ENCODE measurements around the gene CASZ1.

Gene CASZ1

DNA sequence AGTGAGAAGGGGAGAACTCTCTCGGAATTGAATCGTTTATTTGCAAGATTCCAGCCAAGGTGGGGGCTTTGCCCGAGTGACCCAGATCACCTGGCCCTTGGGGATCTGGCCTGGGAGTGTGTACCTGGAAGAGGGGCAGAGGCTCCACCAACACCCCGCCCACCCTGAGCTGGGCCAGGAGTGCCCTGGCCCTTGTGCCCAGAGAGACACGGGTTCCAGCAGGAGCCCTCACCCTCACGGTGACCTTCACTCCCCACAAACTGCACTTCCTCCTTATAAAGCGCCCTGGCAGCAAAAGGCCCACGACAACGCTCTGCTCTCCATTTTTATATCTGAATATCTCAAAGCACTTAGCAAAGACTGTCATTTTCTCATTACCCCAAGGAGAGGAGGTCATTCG, 16.6 kb downstream of the CASZ1 start:
- no peak for DNase-seq (ENCODE audit: low spot score in 2 of 2)
- Histone ChIP-seq H3K36me3 (replicated peaks) (no peaks in the 10 kb centered on the region), H3K4me1 (no peaks in the 10 kb centered on the region), H3K9me3 (no peaks in the 10 kb centered on the region), H3K27me3 (ENCODE audit: low read depth) (peaks cover 1% of the 10 kb centered on the region; the same call in 1 of the 2 replicates), H3K4me3 (no peak overlapping the region)
- in situ Hi-C loops (cut with MboI; ENCODE audit: low sequenced_read_pairs) = no loop called here

DNA sequence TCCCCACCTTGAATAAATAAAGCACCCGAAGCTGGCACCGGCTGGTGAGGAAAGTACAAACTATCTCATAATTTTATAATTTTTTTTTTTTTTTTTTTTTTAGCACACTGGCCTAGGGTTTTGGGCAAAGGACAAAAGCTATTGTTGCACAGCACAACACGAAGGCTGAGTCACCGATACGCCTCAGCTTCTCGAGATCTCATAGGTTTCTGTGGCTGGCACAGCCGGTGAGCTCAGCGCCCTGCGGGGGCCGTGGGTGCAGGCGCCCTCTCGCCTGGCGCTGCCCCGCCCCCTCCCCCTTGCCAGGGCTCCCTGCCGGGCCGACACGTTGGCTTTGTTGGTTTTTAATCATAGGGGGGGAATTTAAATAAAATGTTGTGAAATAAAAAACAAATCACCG, 17.2 kb downstream of the CASZ1 start:
- Histone ChIP-seq H3K36me3 (replicated peaks) (no peaks in the 10 kb centered on the region), H3K4me1 (no peaks in the 10 kb centered on the region), H3K9me3 (no peaks in the 10 kb centered on the region), H3K27me3 (ENCODE audit: low read depth) (no peaks in the 10 kb centered on the region), H3K4me3 (no peak overlapping the region)
- DNase-seq (ENCODE audit: low spot score in 2 of 2) = no peak
- in situ Hi-C loops (cut with MboI; ENCODE audit: low sequenced_read_pairs) = no loop called here

DNA sequence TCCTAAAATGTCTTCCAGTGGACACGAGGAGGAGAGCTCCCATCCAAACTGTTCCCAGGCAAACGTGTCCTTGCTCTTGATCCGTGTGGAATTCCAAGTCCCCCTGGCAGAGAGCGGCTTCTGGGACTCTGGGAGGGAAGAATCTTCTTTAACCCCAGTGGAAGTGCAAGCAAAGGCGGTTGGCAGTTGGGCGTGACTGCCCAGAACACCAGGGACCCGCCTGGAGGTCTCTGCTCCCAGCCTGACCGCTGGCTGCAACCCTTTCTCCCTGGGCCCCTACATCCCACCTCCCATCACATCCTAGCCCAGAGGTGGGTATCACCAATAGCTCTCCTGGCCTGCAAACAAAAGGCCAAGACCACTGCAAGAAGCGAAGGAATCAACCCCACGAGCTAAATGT, 17.8 kb downstream of the CASZ1 start:
- no peaks in the 10 kb centered on the region for H3K4me1 ChIP-seq
- H3K4me3 ChIP-seq = no peak overlapping the region
- H3K36me3 ChIP-seq (replicated peaks) = no peaks in the 10 kb centered on the region
- no peaks in the 10 kb centered on the region for H3K9me3 ChIP-seq
- no peak for DNase-seq (ENCODE audit: low spot score in 2 of 2)
- H3K27me3 ChIP-seq (ENCODE audit: low read depth) = no peaks in the 10 kb centered on the region
- in situ Hi-C loops (cut with MboI; ENCODE audit: low sequenced_read_pairs) = no loop called here

DNA sequence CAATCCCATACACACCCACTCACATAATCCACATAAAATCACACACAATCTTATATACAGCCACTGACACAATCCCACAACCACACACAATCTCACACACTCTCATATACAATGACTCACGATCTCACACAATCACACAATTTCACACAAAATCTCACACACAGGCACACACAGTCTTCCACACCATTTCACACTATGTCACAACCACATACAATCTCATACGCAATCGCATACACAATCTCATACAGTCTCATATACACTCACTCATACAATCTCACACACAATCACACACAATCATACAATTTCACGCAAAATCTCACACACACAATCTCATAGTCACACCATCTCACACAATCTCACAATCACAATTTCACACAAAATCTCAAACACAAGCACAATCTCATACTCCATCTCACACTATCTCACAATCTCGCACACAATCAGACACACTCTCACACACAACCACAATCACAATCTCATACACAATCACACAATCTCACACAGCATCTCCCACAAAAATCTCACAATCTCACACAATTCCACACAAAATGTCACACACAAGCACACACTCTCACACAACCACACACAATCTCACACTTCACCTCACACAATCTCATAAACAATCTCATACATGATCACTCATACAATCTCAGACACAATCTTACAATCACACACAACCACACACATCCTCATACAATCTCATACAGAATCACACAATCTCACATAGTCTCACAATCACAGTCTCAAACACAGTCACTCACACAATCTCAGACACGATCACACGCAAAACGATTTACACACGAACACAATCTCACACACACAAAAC, 18.5 kb downstream of the CASZ1 start:
- H3K4me1 ChIP-seq = no peaks in the 10 kb centered on the region
- no peaks in the 10 kb centered on the region for H3K9me3 ChIP-seq
- in situ Hi-C loops (cut with MboI; ENCODE audit: low sequenced_read_pairs) = no loop called here
- no peak for DNase-seq (ENCODE audit: low spot score in 2 of 2)
- no peaks in the 10 kb centered on the region for H3K36me3 ChIP-seq (replicated peaks)
- H3K27me3 ChIP-seq (ENCODE audit: low read depth) = no peaks in the 10 kb centered on the region
- no peak overlapping the region for H3K4me3 ChIP-seq

DNA sequence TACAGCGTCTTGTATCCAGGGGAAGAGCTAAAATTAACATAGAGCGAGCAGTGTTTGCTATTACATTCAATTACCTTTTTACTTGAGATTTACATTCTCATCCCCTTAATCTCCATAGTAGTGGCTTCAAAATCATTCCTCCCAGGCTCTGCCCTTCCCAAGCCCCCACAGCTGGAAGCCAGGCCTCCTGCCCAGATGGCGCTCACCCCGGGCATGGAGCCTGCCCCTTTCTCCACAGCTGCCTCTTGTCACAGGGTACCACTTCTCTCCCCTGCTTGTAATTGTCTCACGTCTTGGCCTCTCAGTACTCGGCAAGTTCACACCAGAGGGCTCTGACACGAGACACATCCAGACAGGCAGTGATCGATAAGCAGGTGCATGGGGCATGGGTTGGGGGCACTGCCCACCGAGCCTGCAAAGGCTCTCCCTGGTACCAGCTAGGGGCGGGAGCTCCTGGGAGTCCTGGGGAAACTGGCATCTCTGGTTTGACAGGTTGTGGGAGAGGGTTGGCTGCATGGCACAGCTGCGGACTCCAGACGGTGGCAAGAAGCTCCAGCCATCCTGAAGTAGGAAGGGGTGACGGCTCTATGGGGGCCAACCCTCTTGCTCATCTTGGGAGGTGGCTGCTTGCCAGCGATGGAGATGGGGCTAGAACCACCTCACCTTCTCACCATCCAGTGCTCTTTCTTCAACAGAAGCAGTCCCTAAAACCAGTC, 20.1 kb downstream of the CASZ1 start:
- no peak for DNase-seq (ENCODE audit: low spot score in 2 of 2)
- no peaks in the 10 kb centered on the region for H3K9me3 ChIP-seq
- no peaks in the 10 kb centered on the region; the same call in 1 of the 2 replicates for H3K27me3 ChIP-seq (ENCODE audit: low read depth)
- no peaks in the 10 kb centered on the region for H3K4me1 ChIP-seq
- in situ Hi-C loops (cut with MboI; ENCODE audit: low sequenced_read_pairs) = no loop called here
- no peaks in the 10 kb centered on the region for H3K36me3 ChIP-seq (replicated peaks)
- H3K4me3 ChIP-seq = no peak overlapping the region

DNA sequence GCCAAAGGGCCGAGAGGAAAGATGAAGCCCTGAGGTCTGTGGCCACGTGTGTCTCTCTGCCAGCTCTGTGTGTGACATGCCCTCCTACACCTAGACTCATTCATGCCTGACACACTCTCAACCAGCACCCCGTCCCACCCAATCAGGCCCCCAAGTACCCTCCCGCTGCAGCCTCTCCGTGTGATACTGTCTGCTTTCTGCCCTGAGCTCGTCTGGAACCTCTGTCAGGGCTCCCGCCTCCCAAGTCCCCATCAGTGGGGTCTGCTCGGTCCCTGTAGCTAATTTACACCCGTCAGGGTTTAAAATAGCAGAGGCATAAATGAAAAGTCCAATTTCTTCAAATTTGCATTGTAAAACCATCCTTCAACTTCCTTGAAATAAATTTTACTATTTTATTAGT, 20.7 kb downstream of the CASZ1 start:
- Histone ChIP-seq H3K4me3 (no peak overlapping the region), H3K9me3 (no peaks in the 10 kb centered on the region), H3K36me3 (replicated peaks) (no peaks in the 10 kb centered on the region), H3K4me1 (no peaks in the 10 kb centered on the region), H3K27me3 (ENCODE audit: low read depth) (no peaks in the 10 kb centered on the region; the same call in 1 of the 2 replicates)
- in situ Hi-C loops (cut with MboI; ENCODE audit: low sequenced_read_pairs) = no loop called here
- DNase-seq (ENCODE audit: low spot score in 2 of 2) = no peak

DNA sequence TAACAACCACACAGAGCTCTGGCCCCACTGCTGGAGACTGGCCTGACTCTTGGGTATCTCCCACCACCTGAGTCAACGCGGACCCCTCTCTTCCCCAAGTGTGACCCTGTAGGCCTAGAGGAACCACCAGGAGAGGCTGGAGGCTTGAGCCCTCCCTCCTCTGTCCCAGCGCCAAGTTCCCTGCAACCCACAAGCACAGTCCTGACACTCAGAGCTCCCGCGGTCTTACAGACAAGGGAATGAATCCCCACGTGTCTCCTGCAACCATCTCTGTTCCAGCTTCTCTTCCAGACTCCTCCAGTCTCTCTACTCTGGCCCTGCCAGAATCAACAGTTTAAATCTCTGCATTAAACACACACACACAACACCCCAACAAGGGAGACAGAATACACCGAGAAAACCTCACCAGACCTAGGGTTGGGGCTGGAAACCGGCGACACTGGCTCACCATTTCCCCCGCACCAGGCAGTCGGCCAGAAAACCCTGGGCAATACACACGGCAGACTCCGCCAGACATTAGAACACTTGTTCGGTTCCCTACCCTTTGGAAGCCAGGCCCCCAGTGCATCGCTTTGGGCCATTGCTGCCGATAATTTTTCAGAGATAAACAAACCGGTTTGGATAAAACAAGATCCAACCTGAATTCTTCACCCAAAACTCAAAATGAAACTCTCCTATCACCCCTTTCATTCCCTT, 21.7 kb downstream of the CASZ1 start:
- Histone ChIP-seq H3K36me3 (replicated peaks) (no peaks in the 10 kb centered on the region), H3K4me3 (no peak overlapping the region), H3K27me3 (ENCODE audit: low read depth) (no peaks in the 10 kb centered on the region; the same call in 1 of the 2 replicates), H3K9me3 (no peaks in the 10 kb centered on the region), H3K4me1 (no peaks in the 10 kb centered on the region)
- no peak for DNase-seq (ENCODE audit: low spot score in 2 of 2)
- in situ Hi-C loops (cut with MboI; ENCODE audit: low sequenced_read_pairs) = no loop called here

DNA sequence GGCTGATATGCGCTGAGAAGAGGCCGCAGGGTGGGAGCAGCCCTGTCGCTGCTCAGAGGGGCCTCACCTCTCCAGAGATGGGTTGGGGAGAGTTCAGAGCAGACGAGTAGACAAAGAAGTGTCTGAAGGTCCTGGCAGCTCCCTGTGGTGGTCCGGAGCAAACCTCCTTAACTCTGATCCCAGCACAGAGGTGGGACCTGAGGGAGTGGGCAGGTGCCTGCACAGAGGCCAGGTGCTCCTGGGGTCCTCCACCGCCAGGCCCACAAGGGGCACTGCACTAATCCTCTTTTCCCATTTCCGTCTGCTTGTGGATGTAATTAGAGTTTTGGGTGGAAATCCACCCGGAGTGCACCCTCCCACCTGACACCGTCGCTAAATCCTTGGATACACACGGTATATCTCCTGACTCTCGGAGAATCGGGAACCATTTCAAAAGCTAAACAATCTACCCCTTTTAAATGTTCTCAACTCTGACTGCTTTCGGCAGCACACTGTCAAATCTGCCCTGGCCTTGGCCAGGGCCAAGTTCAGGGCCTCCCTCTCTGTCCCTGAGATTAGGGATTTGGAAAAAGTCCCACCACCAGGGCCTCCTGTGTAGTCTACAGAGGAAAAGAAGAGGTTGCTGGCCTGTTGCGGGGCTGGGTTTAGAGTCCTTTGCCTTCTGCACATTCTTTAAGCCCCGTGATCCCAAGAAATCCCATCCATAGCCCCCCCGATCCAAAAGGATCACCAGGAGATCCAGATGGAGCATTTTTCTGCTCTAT, 22.4 kb downstream of the CASZ1 start:
- no peak for DNase-seq (ENCODE audit: low spot score in 2 of 2)
- no peaks in the 10 kb centered on the region for H3K9me3 ChIP-seq
- H3K36me3 ChIP-seq (replicated peaks) = no peaks in the 10 kb centered on the region
- in situ Hi-C loops (cut with MboI; ENCODE audit: low sequenced_read_pairs) = no loop called here
- no peak overlapping the region for H3K4me3 ChIP-seq
- H3K27me3 ChIP-seq (ENCODE audit: low read depth) = no peaks in the 10 kb centered on the region; the same call in 1 of the 2 replicates
- H3K4me1 ChIP-seq = no peaks in the 10 kb centered on the region

DNA sequence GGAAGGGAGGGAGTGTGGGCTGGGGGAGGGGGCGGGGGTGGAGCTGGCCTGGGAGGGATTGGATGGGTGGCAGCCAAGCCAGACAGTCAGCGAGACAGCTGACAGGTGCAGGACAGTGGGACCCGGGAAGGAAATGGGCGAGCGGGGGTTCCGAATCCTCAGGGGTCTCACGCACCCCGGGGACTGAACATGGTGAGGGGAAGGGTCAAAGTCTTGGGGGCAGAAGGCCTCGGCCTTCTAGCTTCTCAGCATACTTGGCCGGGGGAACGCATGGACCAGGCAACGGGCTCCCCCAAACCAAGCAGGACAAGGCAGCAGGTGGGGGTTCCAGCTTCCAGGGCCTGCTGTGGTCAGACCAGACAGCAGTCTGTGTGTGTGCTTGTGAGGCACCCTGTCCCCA, 23.1 kb downstream of the CASZ1 start:
- Histone ChIP-seq H3K4me1 (no peaks in the 10 kb centered on the region), H3K27me3 (ENCODE audit: low read depth) (no peaks in the 10 kb centered on the region; the same call in 1 of the 2 replicates), H3K4me3 (no peak overlapping the region), H3K9me3 (no peaks in the 10 kb centered on the region), H3K36me3 (replicated peaks) (no peaks in the 10 kb centered on the region)
- DNase-seq (ENCODE audit: low spot score in 2 of 2) = no peak
- in situ Hi-C loops (cut with MboI; ENCODE audit: low sequenced_read_pairs) = no loop called here

DNA sequence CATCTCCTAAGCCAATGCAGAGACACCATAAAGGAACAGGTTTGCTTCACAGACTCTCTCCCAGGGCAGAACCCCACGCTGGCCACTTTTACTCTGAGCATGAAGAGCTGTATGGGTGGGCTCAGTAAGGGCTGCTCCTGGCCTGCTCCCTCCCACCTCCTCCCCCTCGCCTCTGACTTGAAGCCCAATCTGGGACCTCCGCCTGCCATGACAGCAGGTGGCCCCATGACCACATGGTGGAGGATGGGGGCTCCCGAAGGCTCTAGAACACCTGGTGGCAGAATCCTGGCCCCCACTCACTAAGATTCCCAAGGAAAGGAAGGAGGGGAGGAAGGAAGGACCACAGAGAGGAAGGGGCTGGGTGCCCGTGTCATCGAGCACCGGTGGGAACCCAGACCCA, 23.7 kb downstream of the CASZ1 start:
- no peaks in the 10 kb centered on the region for H3K4me1 ChIP-seq
- H3K36me3 ChIP-seq (replicated peaks) = no peaks in the 10 kb centered on the region
- in situ Hi-C loops (cut with MboI; ENCODE audit: low sequenced_read_pairs) = no loop called here
- DNase-seq (ENCODE audit: low spot score in 2 of 2) = no peak
- no peaks in the 10 kb centered on the region for H3K9me3 ChIP-seq
- H3K4me3 ChIP-seq = no peak overlapping the region
- H3K27me3 ChIP-seq (ENCODE audit: low read depth) = no peaks in the 10 kb centered on the region; the same call in 1 of the 2 replicates

DNA sequence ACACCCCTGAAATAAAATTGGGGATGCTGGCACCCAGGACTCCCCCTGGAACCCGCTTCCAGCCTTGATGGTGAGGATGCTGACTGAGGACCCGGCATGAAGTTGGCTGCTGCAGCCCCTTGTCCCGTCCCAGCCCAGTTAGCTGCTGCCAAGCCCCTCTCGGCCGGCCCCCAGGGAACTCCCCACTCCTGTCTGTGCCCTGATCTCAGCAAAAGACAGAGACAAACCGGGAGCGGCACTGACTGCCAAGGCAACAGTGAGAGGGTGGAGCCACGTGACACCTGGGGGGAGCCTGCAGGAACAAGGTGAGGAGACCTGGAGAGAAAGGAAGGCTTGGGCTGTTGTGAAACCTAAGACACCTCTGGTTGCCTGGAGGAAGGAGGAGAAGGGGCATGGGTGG, 24.7 kb downstream of the CASZ1 start:
- no peaks in the 10 kb centered on the region for H3K9me3 ChIP-seq
- H3K36me3 ChIP-seq (replicated peaks) = no peaks in the 10 kb centered on the region
- in situ Hi-C loops (cut with MboI; ENCODE audit: low sequenced_read_pairs) = no loop called here
- no peak for DNase-seq (ENCODE audit: low spot score in 2 of 2)
- no peak overlapping the region for H3K4me3 ChIP-seq
- H3K27me3 ChIP-seq (ENCODE audit: low read depth) = no peaks in the 10 kb centered on the region; the same call in 1 of the 2 replicates
- no peaks in the 10 kb centered on the region for H3K4me1 ChIP-seq

DNA sequence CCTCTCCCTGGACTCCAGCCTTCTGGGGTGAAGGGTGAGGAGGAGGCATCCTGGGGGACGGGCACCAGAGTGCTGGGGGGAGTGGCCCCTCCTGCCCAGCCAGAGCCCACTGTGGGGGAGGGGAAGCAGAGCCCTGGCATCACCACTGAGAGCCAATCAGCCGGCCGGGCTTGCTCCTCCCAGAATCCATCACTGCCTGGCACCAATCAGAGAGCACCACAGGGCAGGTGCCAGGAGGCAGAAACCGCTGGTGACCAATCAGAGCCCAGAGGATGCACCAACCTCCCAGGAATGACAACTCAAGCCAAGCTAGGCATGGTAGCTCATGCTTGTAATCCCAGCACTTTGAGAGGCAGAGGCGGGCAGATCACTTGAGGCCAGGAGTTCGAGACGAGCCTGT, 27.9 kb downstream of the CASZ1 start:
- Histone ChIP-seq H3K36me3 (replicated peaks) (no peaks in the 10 kb centered on the region), H3K9me3 (no peaks in the 10 kb centered on the region), H3K4me3 (no peak overlapping the region), H3K27me3 (ENCODE audit: low read depth) (no peaks in the 10 kb centered on the region; the same call in 1 of the 2 replicates), H3K4me1 (no peaks in the 10 kb centered on the region)
- in situ Hi-C loops (cut with MboI; ENCODE audit: low sequenced_read_pairs) = no loop called here
- no peak for DNase-seq (ENCODE audit: low spot score in 2 of 2)

DNA sequence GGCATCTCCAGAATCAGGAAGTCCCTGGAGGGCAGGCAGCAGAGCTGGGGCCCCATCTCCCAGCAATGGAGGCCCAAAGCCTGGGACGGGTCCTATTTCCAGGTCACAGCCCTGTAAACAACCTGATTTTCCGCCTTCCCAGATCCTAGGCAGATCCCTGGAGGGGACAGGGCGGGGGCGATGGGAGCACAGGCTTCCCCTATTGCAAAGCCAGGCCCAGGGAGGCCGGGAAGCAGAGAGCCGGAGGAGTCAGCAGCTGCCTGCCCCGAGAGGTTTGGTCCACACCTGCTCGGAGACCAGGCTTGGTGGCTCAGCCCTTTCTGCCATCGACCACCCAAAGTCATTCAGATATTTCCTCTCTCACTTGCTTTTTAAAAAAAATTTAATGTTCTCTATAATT, 29.2 kb downstream of the CASZ1 start:
- in situ Hi-C loops (cut with MboI; ENCODE audit: low sequenced_read_pairs) = no loop called here
- Histone ChIP-seq H3K4me3 (no peak overlapping the region), H3K9me3 (no peaks in the 10 kb centered on the region), H3K27me3 (ENCODE audit: low read depth) (no peaks in the 10 kb centered on the region; the same call in 1 of the 2 replicates), H3K4me1 (no peaks in the 10 kb centered on the region), H3K36me3 (replicated peaks) (no peaks in the 10 kb centered on the region)
- no peak for DNase-seq (ENCODE audit: low spot score in 2 of 2)

Measured in HAP-1 (cell line).